ACHN (cell line): ENCODE results near the gene KCNJ18.
"Not testable (repeated sequence)": the region's sequence is repeated elsewhere in the genome, so short reads cannot be mapped to it uniquely, and the experiment has no call there.

Source experiments
- DNase-seq: peaks from one replicate; pipeline ENCODE4 v3.0.0-alpha.2; 2015
- in situ Hi-C: cut with HindIII; loops from 2 replicates; pipeline ENCODE4 v1.10.0; 2017; ENCODE audit warnings: low sequenced_read_pairs, low pct_ligation_motif_present, low pct_unique_long_range_greater_than_20kb

The KCNJ18 gene

GRCh38 chr17:21710486-21710885 lies 18.2 kb downstream of the KCNJ18 start:
- in situ Hi-C loops, DNase-seq: not testable (repeated sequence)

GRCh38 chr17:21711182-21711581 lies 18.9 kb downstream of the KCNJ18 start:
- in situ Hi-C loops, result no loop called here

GRCh38 chr17:21713020-21713419 lies 20.7 kb downstream of the KCNJ18 start:
- DNase-seq, in situ Hi-C loops: not testable (repeated sequence)

More at GRCh38 chr17:21711182-21711581, 18.9 kb downstream of the KCNJ18 start:
- DNase-seq, result no peak

GRCh38 chr17:21713631-21714030 lies 21.3 kb downstream of the KCNJ18 start:
- in situ Hi-C loops, DNase-seq: not testable (repeated sequence)

- DNase-seq, result peak; percentile 43
- in situ Hi-C loops, result not testable (repeated sequence)
Observed at GRCh38 chr17:21714676-21715075, 22.4 kb downstream of the KCNJ18 start.

- in situ Hi-C loops, result not testable (repeated sequence)
- peak; percentile 37 for DNase-seq
Observed at GRCh38 chr17:21715877-21716276, 23.6 kb downstream of the KCNJ18 start.

GRCh38 chr17:21718971-21719370 lies 26.6 kb downstream of the KCNJ18 start:
- DNase-seq, in situ Hi-C loops: not testable (repeated sequence)

- DNase-seq, in situ Hi-C loops: not testable (repeated sequence)
Observed at GRCh38 chr17:21719511-21720226, 27.3 kb downstream of the KCNJ18 start.

GRCh38 chr17:21720566-21720965 lies 28.2 kb downstream of the KCNJ18 start:
- in situ Hi-C loops, DNase-seq: not testable (repeated sequence)

GRCh38 chr17:21722268-21722667 lies 29.9 kb downstream of the KCNJ18 start:
- DNase-seq, in situ Hi-C loops: not testable (repeated sequence)

GRCh38 chr17:21724216-21725006 lies 32.1 kb downstream of the KCNJ18 start:
- DNase-seq, in situ Hi-C loops: not testable (repeated sequence)

- DNase-seq, in situ Hi-C loops: not testable (repeated sequence)
Observed at GRCh38 chr17:21731076-21731475, 38.8 kb downstream of the KCNJ18 start.

- in situ Hi-C loops, result not testable (repeated sequence)
Observed at GRCh38 chr17:21733931-21734330, 41.6 kb downstream of the KCNJ18 start.

GRCh38 chr17:21735814-21736213 lies 43.5 kb downstream of the KCNJ18 start:
- DNase-seq, in situ Hi-C loops: not testable (repeated sequence)

More at GRCh38 chr17:21733931-21734330, 41.6 kb downstream of the KCNJ18 start:
- not testable (repeated sequence) for DNase-seq

- in situ Hi-C loops, DNase-seq: not testable (repeated sequence)
Observed at GRCh38 chr17:21737015-21737580, 44.8 kb downstream of the KCNJ18 start.

- DNase-seq, in situ Hi-C loops: not testable (repeated sequence)
Observed at GRCh38 chr17:21738241-21738640, 45.9 kb downstream of the KCNJ18 start.

GRCh38 chr17:21738877-21739474 lies 46.7 kb downstream of the KCNJ18 start:
- DNase-seq, in situ Hi-C loops: not testable (repeated sequence)

GRCh38 chr17:21739485-21739884 lies 47.2 kb downstream of the KCNJ18 start:
- in situ Hi-C loops, DNase-seq: not testable (repeated sequence)

- in situ Hi-C loops, DNase-seq: not testable (repeated sequence)
Observed at GRCh38 chr17:21740836-21741235, 48.5 kb downstream of the KCNJ18 start.
